CD4-positive, alpha-beta T cell (primary cell): ENCODE measurements around the gene FGF10. TPM values are rescaled to one million over a fixed set of nuclear protein-coding genes. Genes with fewer than 3 reads are reported as not detected.

Experiments used
- ATAC-seq: fragments of 200-7000 bp; cut with Tn5 transposase; one replicate; pipeline ENCODE4 v1.10.0; 2022; ENCODE audit warnings: mild to moderate bottlenecking; ENCODE audit not compliant: poor library complexity
- CTCF ChIA-PET: fragments of 350-600 bp; sonication (Branson Sonifier 250); formaldehyde crosslinking; loops from one replicate; lab custom pipeline; 2021; ENCODE audit warnings: antibody characterized with exemption, inconsistent platforms; lab: Charles Lee
- POLR2A ChIA-PET: fragments of 350-600 bp; sonication (Branson Sonifier 250); formaldehyde crosslinking; loops from one replicate; lab custom pipeline; 2021; ENCODE audit warnings: antibody characterized with exemption, inconsistent platforms; lab: Charles Lee
- DNase-seq, 14 experiments: peaks; one replicate each; pipeline ENCODE4 v3.0.0-alpha.2; 2013 to 2020; ENCODE audit warnings: mixed read lengths in 2 of 14
- H3K27ac ChIP-seq, 2 donors: one replicate each; pipeline versions ENCODE4 v1.5.1 to v1.7.0; 2013; ENCODE audit warnings: low read length in 2 of 2, low read depth in 1 of 2, mild to moderate bottlenecking in 1 of 2
- H3K27me3 ChIP-seq, 2 experiments: 1 replicate in 1 of 2; 2 replicates in 1 of 2; pipeline versions ENCODE4 v1.6.1 to v1.7.0; 2013; ENCODE audit warnings: low read length in 2 of 2, control low read depth in 1 of 2, mild to moderate bottlenecking in 1 of 2, moderate library complexity in 1 of 2; ENCODE audit not compliant: insufficient read depth in 2 of 2, control insufficient read depth in 1 of 2
- H3K36me3 ChIP-seq: one replicate; pipeline ENCODE4 v1.6.1; 2013; ENCODE audit warnings: low read length, control low read depth; ENCODE audit not compliant: insufficient read depth
- H3K4me1 ChIP-seq: one replicate; pipeline ENCODE4 v1.6.1; 2013; ENCODE audit warnings: low read length, control low read depth; ENCODE audit not compliant: insufficient read depth
- H3K4me3 ChIP-seq: one replicate; pipeline ENCODE4 v1.5.1; 2013; ENCODE audit warnings: mild to moderate bottlenecking, low read length, moderate library complexity
- H3K9me3 ChIP-seq, 2 experiments: 1 replicate in 1 of 2; 2 replicates in 1 of 2; pipeline versions ENCODE4 v1.6.1 to v1.7.0; 2013; ENCODE audit warnings: low read length in 2 of 2, mild to moderate bottlenecking in 2 of 2, control low read depth in 1 of 2, moderate library complexity in 1 of 2; ENCODE audit not compliant: control insufficient read depth in 1 of 2, insufficient read depth in 1 of 2
- H3K27ac Mint-ChIP-seq: one replicate; pipeline ENCODE4 v1.8.0; 2020; ENCODE audit warnings: mixed read lengths
- H3K27me3 Mint-ChIP-seq: one replicate; pipeline ENCODE4 v1.8.0; 2021; ENCODE audit warnings: mixed read lengths
- H3K36me3 Mint-ChIP-seq: one replicate; pipeline ENCODE4 v1.8.0; 2021; ENCODE audit warnings: low read depth, mixed read lengths
- H3K4me1 Mint-ChIP-seq: one replicate; pipeline ENCODE4 v1.8.0; 2021; ENCODE audit warnings: low read depth, mixed read lengths
- H3K4me3 Mint-ChIP-seq: one replicate; pipeline ENCODE4 v1.8.0; 2020; ENCODE audit warnings: mild to moderate bottlenecking, mixed read lengths
- H3K9me3 Mint-ChIP-seq: one replicate; pipeline ENCODE4 v1.8.0; 2020; ENCODE audit warnings: mixed read lengths
- intact Hi-C, 2 experiments: fragments of 100-400 bp; cut with DNase I in 1 of 2; cut with micrococcal nuclease in 1 of 2; formaldehyde crosslinking; loops; one replicate each; pipeline versions ENCODE4 v1.15.1 to v1.9.0; 2023 to 2025; cut with DNase I, micrococcal nuclease
- total RNA-seq, 174 experiments: library from RNA in 2 of 174; stranded (reverse) in 2 of 174; gene quantifications; one replicate each; pipeline ENCODE4 v1.2.3 and lab custom pipeline; 2021 to 2026
- TF ChIP-seq, protein P1 (sequence below): fragments of 200-600 bp; IDR thresholded peaks from one replicate; pipeline ENCODE4 v1.8.0; 2022; ENCODE audit warnings: antibody characterized with exemption, mild to moderate bottlenecking

The FGF10 gene
- total RNA-seq, 2 experiments from 2014 or later = not detected

- ATAC-seq (no peak), DNase-seq (peak in 1 of 14 experiments; percentile 1)
- H3K27me3 ChIP-seq = no peaks in the 10 kb centered on the region
- peaks cover 5% of the 10 kb centered on the region for H3K9me3 Mint-ChIP-seq
- ChIA-PET CTCF (no interaction called here), POLR2A (no interaction called here)
- no peak overlapping the region for H3K27ac Mint-ChIP-seq
- TF ChIP-seq, protein P1, sequence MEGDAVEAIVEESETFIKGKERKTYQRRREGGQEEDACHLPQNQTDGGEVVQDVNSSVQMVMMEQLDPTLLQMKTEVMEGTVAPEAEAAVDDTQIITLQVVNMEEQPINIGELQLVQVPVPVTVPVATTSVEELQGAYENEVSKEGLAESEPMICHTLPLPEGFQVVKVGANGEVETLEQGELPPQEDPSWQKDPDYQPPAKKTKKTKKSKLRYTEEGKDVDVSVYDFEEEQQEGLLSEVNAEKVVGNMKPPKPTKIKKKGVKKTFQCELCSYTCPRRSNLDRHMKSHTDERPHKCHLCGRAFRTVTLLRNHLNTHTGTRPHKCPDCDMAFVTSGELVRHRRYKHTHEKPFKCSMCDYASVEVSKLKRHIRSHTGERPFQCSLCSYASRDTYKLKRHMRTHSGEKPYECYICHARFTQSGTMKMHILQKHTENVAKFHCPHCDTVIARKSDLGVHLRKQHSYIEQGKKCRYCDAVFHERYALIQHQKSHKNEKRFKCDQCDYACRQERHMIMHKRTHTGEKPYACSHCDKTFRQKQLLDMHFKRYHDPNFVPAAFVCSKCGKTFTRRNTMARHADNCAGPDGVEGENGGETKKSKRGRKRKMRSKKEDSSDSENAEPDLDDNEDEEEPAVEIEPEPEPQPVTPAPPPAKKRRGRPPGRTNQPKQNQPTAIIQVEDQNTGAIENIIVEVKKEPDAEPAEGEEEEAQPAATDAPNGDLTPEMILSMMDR = no peak
- H3K9me3 ChIP-seq = no peaks in the 10 kb centered on the region
- H3K27me3 Mint-ChIP-seq = no peaks in the 10 kb centered on the region
- no peak overlapping the region for H3K27ac ChIP-seq
- no peaks in the 10 kb centered on the region for H3K4me1 Mint-ChIP-seq
- intact Hi-C loops = no loop called here
- H3K4me3 ChIP-seq = no peak overlapping the region
- no peaks in the 10 kb centered on the region for H3K4me1 ChIP-seq
- no peaks in the 10 kb centered on the region for H3K36me3 Mint-ChIP-seq
- H3K4me3 Mint-ChIP-seq = no peak overlapping the region
- H3K36me3 ChIP-seq = no peaks in the 10 kb centered on the region
Observed at GRCh38 chr5:44332285-44332971, 56.8 kb downstream of the FGF10 start.

DNA sequence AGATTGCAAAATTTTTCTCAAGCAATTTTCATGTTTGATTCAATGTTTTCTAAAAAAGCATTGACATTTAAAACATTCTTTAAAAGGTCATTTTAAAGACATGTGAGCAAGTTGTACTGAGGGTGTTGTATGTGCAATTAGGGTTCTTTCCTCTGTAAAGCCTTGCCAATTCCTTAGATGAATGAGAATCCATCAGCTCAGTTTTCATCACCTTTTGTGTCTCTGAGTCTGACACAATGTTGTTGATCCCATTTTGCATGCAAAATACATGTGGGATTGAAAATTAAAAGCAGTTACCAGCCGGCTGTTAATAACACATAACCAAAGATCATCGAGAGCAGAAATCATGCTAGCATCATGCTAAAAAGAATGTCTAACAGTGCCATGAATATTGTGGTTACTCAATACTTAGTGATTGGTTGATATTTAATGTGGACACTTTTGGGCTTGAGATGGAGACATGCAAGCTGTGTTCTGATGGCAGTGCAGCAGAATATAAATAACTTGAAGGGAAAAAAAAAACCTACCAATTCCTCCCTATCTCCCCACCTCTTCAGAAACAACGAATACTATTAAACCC is 57.7 kb downstream of the FGF10 start:
- intact Hi-C loops = no loop called here
- CTCF ChIA-PET = no interaction called here
- ATAC-seq = no peak

DNA sequence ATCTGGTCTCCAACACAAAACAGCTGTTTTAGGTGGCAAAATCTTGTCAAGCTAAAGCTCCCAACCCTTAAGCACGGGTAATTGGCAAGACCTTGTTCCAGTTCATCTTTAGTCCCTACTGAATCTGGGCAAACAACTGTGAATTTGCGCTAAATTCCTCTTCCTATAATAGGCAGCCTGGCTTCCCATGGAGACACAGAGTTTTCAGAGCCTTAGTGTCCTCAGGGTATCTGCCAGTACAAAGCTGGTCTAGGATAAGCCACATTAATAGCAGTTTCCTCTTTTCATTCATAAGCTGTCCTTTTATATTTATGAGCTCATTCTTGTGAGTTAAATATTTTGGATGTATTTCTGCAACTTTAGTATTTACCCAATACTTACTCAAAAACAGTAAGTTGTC is 59.5 kb downstream of the FGF10 start:
- ATAC-seq (no peak), DNase-seq (no peak)
- CTCF ChIA-PET = no interaction called here
- Histone ChIP-seq H3K27ac (no peak overlapping the region), H3K4me3 (no peak overlapping the region), H3K27me3 (no peaks in the 10 kb centered on the region), H3K36me3 (no peaks in the 10 kb centered on the region), H3K4me1 (no peaks in the 10 kb centered on the region), H3K9me3 (no peaks in the 10 kb centered on the region)
- TF ChIP-seq, protein P1 = no peak
- Mint-ChIP-seq H3K27me3 (no peaks in the 10 kb centered on the region), H3K4me3 (no peak overlapping the region), H3K36me3 (no peaks in the 10 kb centered on the region), H3K27ac (no peak overlapping the region), H3K9me3 (peaks cover 5% of the 10 kb centered on the region), H3K4me1 (no peaks in the 10 kb centered on the region)
- POLR2A ChIA-PET = no interaction called here
- intact Hi-C loops = no loop called here

More for the DNA sequence above, 57.7 kb downstream of the FGF10 start:
- H3K9me3 ChIP-seq = no peaks in the 10 kb centered on the region
- H3K36me3 ChIP-seq = no peaks in the 10 kb centered on the region
- H3K27ac ChIP-seq = no peak overlapping the region
- H3K27me3 ChIP-seq = no peaks in the 10 kb centered on the region
- H3K27ac Mint-ChIP-seq = no peak overlapping the region
- POLR2A ChIA-PET = no interaction called here
- H3K4me3 ChIP-seq = no peak overlapping the region
- H3K27me3 Mint-ChIP-seq = no peaks in the 10 kb centered on the region
- TF ChIP-seq, protein P1 = no peak
- peaks cover 5% of the 10 kb centered on the region for H3K9me3 Mint-ChIP-seq
- H3K4me1 Mint-ChIP-seq = no peaks in the 10 kb centered on the region
- no peak for DNase-seq
- no peak overlapping the region for H3K4me3 Mint-ChIP-seq
- H3K4me1 ChIP-seq = no peaks in the 10 kb centered on the region
- no peaks in the 10 kb centered on the region for H3K36me3 Mint-ChIP-seq
